Activated CD8-positive, alpha-beta memory T cell treated with anti-CD3 and anti-CD28 coated beads for 1 hour (primary cell): ENCODE data around the gene PDE6B.
A peak's percentile ranks its signal among the peaks of the same experiment; 100 is the strongest.

Experiments used
- DNase-seq, 2 donors: peaks; one replicate each; pipeline ENCODE4 v3.0.0-alpha.2; 2020; ENCODE audit warnings: low read depth in 1 of 2; ENCODE audit errors: extremely low read depth in 1 of 2

Gene PDE6B

GRCh38 chr4:655464-656151 lies 30.2 kb downstream of the PDE6B start:
- no peak for DNase-seq

DNA sequence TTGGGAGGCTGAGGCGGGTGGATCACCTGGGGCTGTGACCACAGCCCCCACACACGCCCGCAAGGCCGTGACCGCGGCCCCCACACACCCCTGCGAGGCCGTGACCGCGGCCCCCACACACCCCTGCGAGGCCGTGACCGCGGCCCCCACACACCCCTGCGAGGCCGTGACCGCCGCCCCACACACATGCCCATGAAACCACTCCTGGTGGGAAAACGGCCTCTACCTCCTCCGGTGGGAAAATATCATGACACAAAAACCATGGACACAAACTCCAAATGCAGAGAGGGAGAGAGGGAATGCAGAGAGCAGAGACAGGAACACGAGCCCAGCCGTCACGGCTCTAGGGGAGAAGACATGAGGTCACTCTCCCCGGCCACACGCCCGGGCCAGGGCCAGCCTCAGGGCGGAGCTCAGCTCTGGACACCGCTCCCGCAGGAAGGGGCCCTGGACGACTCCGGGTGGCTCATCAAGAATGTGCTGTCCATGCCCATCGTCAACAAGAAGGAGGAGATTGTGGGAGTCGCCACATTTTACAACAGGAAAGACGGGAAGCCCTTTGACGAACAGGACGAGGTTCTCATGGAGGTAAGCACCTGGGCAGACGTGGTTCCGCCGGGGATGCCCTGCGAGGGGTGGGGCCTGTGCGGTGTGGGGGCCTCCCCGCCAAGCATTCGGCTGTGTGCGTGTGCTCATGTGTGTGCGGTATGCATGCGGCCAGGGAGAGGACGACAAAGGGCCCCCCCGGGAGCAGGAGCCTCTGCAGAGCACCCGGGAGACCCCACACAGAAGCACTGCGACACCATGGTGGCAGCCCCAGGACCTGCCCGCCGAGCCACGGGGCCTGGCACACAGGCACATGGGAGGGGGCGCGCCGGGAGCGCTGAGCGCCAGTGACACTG lies 31.3 kb downstream of the PDE6B start:
- no peak for DNase-seq

DNA sequence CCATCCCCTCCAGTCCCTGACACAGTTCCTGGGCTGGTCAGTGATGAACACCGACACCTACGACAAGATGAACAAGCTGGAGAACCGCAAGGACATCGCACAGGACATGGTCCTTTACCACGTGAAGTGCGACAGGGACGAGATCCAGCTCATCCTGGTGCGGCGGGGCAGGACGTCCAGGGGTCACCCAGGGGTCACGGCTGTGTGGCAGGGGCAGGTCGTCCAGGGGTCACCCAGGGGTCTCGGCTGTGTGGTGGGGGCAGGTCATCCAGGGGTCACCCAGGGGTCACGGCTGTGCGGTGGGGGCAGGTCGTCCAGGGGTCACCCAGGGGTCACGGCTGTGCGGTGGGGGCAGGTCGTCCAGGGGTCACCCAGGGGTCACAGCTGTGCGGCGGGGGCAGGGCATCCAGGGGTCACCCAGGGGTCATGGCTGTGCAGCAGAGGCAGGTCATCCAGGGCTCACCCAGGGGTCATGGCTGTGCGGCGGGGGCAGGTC lies 32.0 kb downstream of the PDE6B start:
- DNase-seq: no peak

GRCh38 chr4:657834-658667 lies 32.7 kb downstream of the PDE6B start:
- DNase-seq: no peak

DNA sequence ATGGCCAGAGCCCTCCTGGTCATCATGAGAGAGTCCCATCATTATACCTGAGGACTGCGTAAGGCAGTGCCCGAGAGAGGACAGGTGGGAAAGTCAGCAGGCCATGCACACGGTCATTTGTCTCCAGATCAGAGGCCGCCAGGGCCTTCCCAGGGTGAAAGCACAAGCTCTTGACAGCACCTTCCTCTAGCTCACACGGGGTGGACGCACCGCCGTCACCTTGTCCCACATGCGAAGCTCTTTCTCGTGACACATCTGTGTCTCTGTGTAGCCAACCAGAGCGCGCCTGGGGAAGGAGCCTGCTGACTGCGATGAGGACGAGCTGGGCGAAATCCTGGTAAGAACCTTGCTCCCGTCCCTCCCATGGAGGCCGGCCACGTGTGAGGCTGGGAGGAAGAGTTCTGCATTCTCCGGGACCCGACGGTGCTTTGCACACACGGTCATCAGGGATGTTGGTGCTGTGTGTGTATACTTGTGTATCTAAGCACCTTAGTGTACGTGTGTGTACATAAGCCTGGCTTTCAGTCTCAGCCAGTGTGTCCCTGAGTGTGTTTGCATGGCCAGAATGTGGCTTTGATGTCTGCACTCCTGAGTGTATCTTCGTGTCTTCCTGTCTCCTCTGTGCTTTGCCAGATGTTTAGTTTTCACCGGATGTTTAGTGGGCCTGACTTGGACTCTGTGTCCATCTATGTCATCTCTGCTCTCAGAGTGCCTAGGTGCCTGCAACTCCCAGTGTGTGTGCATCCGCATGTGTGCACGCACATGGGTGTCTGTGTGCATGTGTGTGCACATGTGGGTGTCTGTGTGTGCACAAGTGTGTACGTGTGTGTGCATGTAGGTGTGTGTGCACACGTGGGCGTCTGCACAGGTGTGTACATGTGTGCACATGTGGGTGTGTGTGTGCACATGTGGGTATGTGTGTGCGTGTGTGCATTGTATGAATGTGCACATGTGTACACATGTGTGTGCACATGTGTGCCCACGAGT lies 33.6 kb downstream of the PDE6B start:
- DNase-seq: no peak

DNA sequence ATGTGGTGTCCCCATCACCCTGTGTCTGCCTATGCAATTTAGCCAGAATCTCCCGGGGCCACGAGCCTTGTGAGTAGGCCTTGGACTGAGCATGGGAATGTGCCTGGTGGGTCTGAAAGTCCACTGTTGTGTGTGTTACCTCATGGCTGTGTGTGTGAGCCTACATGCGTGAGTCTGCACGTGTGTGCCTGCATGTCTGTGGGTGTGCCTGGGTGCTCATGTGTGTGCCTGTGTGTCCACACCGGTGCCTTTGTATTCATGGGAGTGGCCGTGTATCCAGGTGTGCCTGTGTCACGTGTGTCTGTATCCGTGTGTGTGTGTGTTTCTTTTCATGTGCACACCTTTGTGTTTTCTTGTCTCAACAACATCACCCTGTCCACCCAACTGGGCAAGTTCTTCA lies 34.5 kb downstream of the PDE6B start:
- no peak for DNase-seq

- DNase-seq: no peak
Observed at GRCh38 chr4:660401-660800, 35.0 kb downstream of the PDE6B start.

- no peak for DNase-seq
Observed at GRCh38 chr4:661231-661630, 35.9 kb downstream of the PDE6B start.

- DNase-seq: no peak
Observed at GRCh38 chr4:661881-662761, 36.7 kb downstream of the PDE6B start.

DNA sequence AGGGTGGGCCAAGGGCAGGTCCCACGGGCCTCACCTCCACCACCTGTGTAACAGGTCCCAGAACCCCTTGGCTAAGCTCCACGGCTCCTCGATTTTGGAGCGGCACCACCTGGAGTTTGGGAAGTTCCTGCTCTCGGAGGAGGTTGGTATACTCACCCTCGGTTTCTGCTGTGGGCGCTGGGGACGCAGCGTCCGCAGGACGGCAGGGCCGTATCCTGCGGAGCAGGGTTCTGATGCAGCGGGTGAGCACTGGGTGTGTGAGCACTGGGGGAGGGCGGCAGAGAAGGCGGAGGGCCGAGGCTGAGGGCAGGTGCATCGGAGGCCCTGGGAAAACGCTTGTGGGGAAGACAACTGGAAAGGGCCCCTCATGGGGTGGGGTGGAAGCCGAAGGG lies 37.7 kb downstream of the PDE6B start:
- no peak for DNase-seq

GRCh38 chr4:663438-664428 lies 38.4 kb downstream of the PDE6B start:
- DNase-seq: peak; percentile 34 to 68

DNA sequence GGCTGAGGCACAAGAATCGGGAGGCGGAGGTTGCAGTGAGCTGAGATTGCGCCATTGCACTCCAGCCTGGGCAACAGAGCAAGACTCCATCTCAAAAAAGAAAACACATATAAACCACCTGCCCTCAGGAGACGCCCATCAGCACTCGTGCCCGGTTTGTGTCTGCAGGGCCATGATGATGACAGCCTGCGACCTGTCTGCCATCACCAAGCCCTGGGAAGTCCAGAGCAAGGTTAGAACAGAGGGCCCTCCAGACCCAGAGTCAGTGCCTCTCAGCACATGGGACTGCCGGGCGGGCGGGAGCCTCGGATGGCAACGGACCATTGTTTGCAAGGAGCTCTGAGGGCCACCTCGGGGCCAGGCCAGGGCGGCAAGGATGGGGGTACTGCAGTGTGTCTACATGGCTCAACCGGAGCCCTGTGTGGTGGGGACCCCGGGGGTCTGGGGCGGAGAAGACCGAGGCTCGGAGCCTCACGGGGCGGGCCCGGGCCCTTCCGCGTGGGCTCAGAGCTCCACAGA lies 39.4 kb downstream of the PDE6B start:
- no peak for DNase-seq

DNA sequence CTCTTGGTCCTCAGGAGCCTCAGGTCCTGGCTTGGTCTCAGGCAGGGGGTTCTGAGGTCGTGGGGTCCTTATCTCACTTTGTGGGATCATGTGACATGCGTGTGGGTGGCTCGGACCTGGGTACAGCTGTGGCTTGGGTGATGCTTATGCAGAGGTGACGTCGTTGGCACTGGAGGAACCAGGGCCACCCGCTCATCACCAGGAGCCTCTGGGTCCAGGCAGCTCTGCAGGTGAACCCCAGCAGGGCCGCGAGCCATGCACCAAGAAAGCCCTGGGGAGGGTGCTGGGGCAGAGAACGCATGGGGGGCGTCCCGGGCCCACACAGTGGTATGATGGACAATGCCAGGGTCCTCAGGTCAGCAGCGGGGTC lies 40.0 kb downstream of the PDE6B start:
- DNase-seq: no peak

DNA sequence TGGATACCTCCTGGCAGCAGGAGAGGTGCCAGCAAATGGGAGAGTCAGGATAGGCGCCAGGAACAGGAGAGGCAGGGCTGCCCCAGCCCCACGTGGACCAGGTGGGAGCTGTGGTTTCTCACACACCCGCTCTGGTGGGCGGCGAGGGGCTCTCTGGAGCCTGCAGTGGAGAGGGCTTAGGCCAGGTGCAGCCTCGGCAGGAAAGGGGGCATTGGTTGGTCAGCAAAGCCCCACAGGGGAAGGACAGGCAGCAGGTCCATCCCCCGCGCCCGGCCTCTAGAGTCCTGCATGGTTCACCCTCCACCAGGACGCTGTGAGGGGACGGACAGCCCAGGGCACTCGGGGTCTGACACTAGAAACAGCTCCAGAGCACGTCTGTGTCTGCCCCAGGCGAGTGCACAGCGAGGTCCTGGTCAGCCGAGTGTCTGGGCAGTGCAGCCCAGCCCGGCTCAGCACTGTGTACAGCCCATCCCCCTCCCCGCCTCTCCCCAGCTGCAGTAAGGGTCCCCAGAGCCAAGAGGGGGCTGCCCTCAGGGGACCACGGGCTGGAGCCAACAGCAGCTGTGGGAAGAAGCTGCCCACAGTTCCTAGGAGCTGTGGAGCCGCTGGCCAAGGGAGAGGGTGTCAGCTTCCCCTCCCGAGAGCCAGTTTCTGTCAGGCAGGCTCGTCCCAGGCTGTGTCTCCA lies 40.5 kb downstream of the PDE6B start:
- no peak for DNase-seq

DNA sequence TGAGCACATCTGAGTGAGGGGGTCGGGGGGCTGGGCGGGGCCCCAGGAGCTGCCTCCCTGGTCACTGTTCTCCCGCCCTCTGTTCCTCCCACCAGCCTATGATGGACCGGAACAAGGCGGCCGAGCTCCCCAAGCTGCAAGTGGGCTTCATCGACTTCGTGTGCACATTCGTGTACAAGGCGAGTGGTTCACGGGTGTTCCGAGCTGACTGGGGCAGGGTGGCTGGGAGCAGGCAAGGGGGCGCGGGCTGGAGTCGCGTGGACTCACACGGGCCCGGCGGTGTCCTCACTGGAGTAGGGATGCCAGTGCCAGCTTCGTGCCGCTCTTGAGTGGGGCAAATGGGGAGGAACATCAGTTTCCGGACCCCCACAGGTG lies 41.0 kb downstream of the PDE6B start:
- no peak for DNase-seq

- no peak for DNase-seq
Observed at GRCh38 chr4:666822-667544, 41.6 kb downstream of the PDE6B start.

DNA sequence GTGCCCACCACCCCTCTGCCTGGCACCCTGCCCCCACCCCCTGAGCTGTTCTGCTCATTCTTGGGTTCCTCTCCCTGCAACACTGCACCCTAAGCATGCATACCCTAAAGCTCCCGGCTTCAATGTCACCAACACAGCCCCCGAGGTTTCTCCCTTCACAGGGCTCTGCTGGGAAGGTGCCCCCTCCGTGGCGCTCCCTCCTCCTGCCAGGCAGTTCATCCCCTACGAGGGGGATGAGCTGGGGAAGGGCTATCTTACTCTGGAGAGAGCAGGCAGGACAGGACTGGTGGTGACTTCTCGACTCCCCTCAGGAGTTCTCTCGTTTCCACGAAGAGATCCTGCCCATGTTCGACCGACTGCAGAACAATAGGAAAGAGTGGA lies 42.2 kb downstream of the PDE6B start:
- no peak for DNase-seq
